NT2/D1 (cell line): Measurements from ENCODE around the gene CTNNA3.

ENCODE experiments used
- SUZ12 ChIP-seq: IDR thresholded peaks from 2 replicates; pipeline ENCODE4 v1.6.1; 2011; ENCODE audit not compliant: insufficient read length, insufficient read depth; ENCODE audit errors: extremely low read depth
- YY1 ChIP-seq: IDR thresholded peaks from 2 replicates; pipeline ENCODE4 v1.6.1; 2011; ENCODE audit not compliant: insufficient read length, insufficient read depth
- ZNF274 ChIP-seq: IDR thresholded peaks from 2 replicates; pipeline ENCODE4 v1.6.1; 2011; ENCODE audit warnings: mild to moderate bottlenecking, low read depth, low read length

DNA sequence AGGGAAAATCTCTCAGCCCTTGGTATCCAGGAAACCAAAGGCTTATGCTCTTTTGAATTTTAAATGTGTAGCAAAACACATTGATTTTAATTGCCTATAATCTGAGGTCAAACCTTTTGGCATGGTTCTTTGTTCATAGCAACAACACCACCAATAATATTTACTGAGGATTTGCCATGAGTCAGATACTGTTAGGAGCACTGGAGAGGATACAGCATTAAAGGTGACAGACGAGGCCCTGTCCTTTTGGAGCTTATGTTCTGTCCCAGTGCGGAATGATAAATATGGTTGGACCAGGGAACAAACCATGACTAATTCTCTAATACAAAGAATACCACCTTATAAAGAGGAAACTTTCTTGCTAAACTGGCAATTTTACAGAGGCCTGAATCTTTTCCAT is 176.6 kb downstream of the CTNNA3 start:
- no peak for TF ChIP-seq ZNF274
- no peak for TF ChIP-seq YY1
- TF ChIP-seq SUZ12, result no peak
